Measurements from ENCODE around the gene VIL1. TPM values are rescaled to one million over a fixed set of nuclear protein-coding genes. Genes with fewer than 3 reads are reported as not detected.

Gene VIL1
- total and polyA plus RNA-seq, 9 of the 15 experiments (the other 6 are each of a cell fraction or from before 2014, with no cell fraction given): 0.51 to 2.7 (median 1.2) TPM

DNA sequence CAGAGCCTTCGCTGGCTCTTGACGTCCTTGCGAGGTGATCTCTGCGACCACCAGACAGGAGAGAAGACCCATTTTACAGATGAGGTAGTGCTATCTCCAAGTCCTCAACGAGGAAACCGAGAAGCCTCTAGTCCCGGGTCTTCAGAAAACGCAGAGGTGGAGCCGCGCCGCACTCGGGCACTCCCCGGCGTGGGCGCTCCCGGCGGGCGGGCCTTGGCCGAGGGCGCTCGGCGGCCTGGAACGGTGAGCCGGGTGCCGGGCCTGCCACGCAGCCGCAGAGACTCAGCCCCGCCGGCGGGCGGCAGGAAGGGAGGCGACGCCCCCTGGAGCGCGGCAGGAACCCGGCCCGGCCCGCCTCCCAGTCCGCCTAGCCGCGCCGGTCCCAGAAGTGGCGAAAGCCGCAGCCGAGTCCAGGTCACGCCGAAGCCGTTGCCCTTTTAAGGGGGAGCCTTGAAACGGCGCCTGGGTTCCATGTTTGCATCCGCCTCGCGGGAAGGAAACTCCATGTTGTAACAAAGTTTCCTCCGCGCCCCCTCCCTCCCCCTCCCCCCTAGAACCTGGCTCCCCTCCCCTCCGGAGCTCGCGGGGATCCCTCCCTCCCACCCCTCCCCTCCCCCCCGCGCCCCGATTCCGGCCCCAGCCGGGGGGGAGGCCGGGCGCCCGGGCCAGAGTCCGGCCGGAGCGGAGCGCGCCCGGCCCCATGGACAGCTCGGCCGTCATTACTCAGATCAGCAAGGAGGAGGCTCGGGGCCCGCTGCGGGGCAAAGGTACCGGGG, 19.3 kb upstream of the VIL1 start, which contains the start of gene CTDSP1 (continued):
- TF ChIP-seq, protein P1, sequence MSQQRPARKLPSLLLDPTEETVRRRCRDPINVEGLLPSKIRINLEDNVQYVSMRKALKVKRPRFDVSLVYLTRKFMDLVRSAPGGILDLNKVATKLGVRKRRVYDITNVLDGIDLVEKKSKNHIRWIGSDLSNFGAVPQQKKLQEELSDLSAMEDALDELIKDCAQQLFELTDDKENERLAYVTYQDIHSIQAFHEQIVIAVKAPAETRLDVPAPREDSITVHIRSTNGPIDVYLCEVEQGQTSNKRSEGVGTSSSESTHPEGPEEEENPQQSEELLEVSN (IDR thresholded peaks at IDR 0.05; ENCODE audit: borderline replicate concordance in 1 of 2, extremely low read depth in 1 of 2, insufficient read depth in 1 of 2, insufficient read length in 1 of 2, low read depth in 1 of 2, low read length in 1 of 2, poor library complexity in 1 of 2, severe bottlenecking in 1 of 2): peak; percentile 78 to 94
- TF ChIP-seq, protein P2, sequence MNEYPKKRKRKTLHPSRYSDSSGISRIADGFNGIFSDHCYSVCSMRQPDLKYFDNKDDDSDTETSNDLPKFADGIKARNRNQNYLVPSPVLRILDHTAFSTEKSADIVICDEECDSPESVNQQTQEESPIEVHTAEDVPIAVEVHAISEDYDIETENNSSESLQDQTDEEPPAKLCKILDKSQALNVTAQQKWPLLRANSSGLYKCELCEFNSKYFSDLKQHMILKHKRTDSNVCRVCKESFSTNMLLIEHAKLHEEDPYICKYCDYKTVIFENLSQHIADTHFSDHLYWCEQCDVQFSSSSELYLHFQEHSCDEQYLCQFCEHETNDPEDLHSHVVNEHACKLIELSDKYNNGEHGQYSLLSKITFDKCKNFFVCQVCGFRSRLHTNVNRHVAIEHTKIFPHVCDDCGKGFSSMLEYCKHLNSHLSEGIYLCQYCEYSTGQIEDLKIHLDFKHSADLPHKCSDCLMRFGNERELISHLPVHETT (CRISPR knock-in tag; conservative IDR thresholded peaks at IDR 0.05 in 1 of 2, IDR thresholded peaks at IDR 0.05 in 1 of 2): peak in 1 of 2 experiments; percentile 84; a peak in 2 of 4 replicates
- TF ChIP-seq SIN3B (IDR thresholded peaks at IDR 0.05; ENCODE audit: low read depth) (0 out of 2 replicates have a peak, but pooled peaks have one; percentile 32), POLR2AphosphoS2 (IDR thresholded peaks at IDR 0.05; ENCODE audit: low read length) (no peak), FUS (optimal IDR thresholded peaks at IDR 0.05; ENCODE audit: low read depth, low read length) (peak; percentile 61), HEY1 (CRISPR knock-in tag; IDR thresholded peaks at IDR 0.05; ENCODE audit: borderline replicate concordance) (no peak), KDM5B (IDR thresholded peaks at IDR 0.05; ENCODE audit: insufficient replicate concordance, low read depth, low read length) (no peak), ETV1 (tag; conservative IDR thresholded peaks at IDR 0.05; ENCODE audit: low read depth) (peak; percentile 42; the same call in 1 of the 2 replicates), ZNF766 (CRISPR knock-in tag; conservative IDR thresholded peaks at IDR 0.05) (no peak; the same call in 1 of the 2 replicates), SMAD4 (CRISPR knock-in tag; conservative IDR thresholded peaks at IDR 0.05) (peak; percentile 73), HNRNPH1 (optimal IDR thresholded peaks at IDR 0.05; ENCODE audit: low read depth, low read length) (no peak), PML (IDR thresholded peaks at IDR 0.05; ENCODE audit: low read length) (peak; percentile 16; the same call in 1 of the 2 replicates), FOXP1 (CRISPR knock-in tag; IDR thresholded peaks at IDR 0.05) (peak; percentile 48; the same call in 1 of the 2 replicates)
- TF ChIP-seq, protein P3, sequence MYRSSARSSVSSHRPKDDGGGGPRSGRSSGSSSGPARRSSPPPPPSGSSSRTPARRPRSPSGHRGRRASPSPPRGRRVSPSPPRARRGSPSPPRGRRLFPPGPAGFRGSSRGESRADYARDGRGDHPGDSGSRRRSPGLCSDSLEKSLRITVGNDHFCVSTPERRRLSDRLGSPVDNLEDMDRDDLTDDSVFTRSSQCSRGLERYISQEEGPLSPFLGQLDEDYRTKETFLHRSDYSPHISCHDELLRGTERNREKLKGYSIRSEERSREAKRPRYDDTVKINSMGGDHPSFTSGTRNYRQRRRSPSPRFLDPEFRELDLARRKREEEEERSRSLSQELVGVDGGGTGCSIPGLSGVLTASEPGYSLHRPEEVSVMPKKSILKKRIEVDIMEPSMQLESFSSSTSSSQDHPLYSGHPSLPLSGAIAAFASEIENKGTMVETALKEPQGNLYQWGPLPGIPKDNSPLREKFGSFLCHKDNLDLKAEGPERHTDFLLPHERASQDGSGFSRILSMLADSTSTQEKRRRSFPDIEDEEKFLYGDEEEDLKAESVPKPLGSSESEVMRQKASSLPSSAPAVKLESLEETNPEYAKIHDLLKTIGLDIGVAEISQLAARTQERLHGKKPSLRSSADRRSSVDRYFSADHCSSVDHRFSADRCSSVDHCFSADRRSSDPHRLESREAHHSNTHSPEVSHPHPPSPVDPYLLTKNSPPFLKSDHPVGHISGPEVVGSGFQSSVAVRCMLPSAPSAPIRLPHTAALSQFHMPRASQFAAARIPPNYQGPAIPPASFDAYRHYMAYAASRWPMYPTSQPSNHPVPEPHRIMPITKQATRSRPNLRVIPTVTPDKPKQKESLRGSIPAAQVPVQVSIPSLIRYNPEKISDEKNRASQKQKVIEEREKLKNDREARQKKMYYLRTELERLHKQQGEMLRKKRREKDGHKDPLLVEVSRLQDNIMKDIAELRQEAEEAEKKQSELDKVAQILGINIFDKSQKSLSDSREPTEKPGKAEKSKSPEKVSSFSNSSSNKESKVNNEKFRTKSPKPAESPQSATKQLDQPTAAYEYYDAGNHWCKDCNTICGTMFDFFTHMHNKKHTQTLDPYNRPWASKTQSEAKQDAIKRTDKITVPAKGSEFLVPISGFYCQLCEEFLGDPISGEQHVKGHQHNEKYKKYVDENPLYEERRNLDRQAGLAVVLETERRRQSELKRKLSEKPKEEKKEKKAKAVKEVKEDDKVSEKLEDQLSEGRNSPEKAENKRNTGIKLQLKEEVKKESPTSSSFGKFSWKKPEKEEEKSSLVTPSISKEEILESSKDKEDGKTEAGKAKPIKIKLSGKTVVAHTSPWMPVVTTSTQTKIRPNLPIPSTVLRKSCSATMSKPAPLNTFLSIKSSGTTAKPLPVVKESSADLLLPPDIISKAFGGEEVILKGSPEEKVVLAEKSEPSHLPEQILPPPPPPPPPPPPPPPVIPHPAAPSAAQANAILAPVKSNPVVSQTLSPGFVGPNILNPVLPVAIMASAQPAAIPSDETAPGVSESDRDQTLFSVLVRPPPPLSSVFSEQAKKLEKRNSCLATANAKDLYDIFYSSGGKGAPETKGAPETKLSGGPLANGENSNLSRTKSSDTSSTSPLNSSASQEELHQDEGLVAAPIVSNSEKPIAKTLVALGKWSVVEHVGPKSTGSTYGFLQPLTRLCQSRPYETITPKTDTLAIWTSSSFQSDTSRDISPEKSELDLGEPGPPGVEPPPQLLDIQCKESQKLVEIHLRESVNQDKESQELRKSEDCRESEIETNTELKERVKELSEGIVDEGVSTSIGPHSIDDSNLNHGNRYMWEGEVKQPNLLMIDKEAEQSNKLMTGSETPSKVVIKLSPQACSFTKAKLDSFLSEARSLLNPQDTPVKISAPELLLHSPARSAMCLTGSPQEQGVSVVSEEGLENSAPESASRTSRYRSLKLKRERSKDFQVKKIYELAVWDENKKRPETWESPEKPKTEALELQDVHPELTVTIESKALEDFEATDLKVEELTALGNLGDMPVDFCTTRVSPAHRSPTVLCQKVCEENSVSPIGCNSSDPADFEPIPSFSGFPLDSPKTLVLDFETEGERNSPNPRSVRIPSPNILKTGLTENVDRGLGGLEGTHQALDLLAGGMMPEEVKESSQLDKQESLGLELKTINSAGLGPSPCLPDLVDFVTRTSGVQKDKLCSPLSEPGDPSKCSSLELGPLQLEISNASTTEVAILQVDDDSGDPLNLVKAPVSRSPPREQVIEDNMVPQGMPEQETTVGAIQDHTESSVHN (IDR thresholded peaks at IDR 0.05; ENCODE audit: borderline replicate concordance in 1 of 2, low read depth in 1 of 2): no peak

Data from K562 (cell line).